HG02970 (cell line): ENCODE data around the gene SPATA2.
"Not testable (repeated sequence)": the region's sequence is repeated elsewhere in the genome, so short reads cannot be mapped to it uniquely, and the experiment has no call there.

Source experiments
- ATAC-seq: cut with Tn5 transposase; IDR thresholded peaks from one replicate; pipeline ENCODE4 v1.9.1; 2021; ENCODE audit warnings: mild to moderate bottlenecking, moderate library complexity, moderate number of reproducible peaks; ENCODE audit not compliant: unreplicated experiment, low FRiP score

The SPATA2 gene

GRCh38 chr20:49905415-49906091, 9.8 kb downstream of the SPATA2 start:
- no peak for ATAC-seq

GRCh38 chr20:49904440-49905214, 10.7 kb downstream of the SPATA2 start:
- ATAC-seq: no peak

- no peak for ATAC-seq
These were observed 13.7 kb downstream of the SPATA2 start for GRCh38 chr20:49901588-49901987.

GRCh38 chr20:49899541-49900383, 15.6 kb downstream of the SPATA2 start:
- ATAC-seq: no peak

DNA sequence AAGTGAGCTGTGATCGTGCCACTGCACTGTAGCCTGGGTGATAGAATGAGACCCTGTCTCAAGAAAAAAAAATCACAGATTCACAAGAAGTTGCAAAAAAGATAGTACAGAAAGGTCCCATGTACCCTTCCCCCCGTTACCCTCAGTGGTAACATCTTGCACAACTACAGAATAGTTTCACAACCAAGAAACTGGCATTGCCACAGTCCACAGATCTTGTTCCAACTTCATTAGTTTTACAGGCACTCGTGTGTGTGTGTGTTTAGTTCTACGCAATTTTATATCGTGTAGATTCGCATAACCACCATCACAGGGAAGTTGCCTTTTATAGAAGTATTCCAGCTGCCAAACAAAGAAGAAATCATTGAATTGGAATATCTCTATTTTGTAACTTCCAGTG, 19.1 kb downstream of the SPATA2 start:
- ATAC-seq: no peak

DNA sequence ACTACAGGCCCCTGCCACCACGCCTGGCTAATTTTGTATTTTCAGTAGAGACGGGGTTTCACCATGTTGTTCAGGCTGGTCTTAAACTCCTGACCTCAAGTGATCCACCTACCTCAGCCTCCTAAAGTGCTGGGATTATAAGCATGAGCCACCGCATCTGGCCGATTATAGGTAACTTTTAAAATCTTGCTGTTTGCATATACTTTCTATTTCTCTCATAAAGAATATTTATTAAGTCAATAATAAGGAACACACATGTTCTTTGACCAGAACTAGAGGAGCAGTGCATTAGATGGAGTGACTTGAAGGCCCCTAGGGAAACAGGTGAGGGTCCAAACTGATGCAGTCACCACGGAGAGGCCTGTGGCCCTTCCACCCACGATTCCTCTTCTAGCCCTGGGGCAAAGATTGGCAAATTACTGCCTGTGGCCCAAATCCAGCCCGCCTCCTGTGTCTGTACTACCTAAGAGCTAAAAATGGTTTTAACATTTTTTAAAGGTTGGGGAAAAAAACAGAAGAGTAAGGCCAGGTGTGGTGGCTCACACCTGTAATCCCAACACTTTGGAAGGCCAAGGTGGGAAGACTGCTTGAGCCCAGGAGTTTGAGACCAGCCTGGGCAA, 19.7 kb downstream of the SPATA2 start:
- not testable (repeated sequence) for ATAC-seq

- ATAC-seq: no peak
These were observed 21.3 kb downstream of the SPATA2 start for GRCh38 chr20:49894073-49894470.

DNA sequence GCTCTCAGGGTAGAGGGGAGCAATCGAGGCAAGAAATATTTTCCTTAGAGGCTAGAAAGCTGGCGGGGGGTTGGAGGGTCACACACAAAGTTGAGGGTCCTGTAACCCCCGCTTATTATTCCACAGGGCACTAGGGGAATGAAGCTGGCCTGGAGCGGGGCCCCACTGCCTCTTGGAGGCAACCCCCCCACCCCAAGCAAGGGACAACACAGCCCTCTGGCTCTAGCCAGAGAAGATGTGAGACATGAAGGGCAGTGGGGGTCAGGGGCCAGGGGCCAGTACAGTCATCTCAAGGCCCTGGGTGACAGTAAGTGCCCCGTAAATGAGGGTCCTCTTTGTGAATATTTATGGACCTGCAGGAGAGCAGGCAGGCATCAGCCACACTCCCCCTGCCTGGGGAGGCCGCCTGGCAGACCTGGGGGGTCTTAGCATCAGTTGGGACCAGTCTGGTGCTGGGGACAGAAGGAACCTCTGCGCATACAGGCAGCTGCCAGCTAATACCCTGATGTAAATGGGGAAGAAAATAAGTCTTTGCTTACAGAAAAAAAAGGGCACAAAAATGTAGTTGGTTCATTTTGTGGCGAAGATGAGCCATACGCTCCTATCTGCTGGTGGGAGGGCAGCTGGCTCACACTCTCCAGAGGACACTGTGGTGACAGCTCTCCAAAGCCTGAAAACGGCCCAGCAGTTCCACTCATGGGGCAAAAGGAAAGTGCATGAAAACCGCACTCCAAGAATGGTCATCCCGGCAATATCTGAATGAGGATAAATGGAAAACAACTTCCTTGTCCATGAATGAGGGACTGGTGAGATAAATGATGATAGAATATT, 21.9 kb downstream of the SPATA2 start:
- ATAC-seq: no peak

DNA sequence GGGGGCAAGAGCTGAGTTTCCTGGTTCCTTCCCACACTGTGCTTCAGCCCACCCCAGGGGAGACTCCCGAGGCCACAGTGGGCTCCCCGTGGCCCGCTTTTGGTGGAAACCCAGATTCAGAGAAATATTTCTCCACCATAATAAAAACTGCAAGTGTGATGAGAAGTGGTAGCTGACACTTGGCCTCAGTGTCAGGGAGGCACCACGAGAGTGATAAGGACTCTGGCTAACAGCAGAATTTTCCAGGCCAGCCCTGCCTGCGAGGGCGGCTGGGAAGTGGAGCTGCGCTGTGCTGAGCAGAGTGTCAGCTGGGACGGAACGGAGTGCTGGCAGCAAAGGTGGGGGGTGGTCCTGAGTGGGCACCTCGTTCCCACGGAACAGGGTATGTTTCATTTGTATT, 22.5 kb downstream of the SPATA2 start:
- ATAC-seq: no peak

- ATAC-seq: no peak
These were observed 23.1 kb downstream of the SPATA2 start for GRCh38 chr20:49892260-49892659.

DNA sequence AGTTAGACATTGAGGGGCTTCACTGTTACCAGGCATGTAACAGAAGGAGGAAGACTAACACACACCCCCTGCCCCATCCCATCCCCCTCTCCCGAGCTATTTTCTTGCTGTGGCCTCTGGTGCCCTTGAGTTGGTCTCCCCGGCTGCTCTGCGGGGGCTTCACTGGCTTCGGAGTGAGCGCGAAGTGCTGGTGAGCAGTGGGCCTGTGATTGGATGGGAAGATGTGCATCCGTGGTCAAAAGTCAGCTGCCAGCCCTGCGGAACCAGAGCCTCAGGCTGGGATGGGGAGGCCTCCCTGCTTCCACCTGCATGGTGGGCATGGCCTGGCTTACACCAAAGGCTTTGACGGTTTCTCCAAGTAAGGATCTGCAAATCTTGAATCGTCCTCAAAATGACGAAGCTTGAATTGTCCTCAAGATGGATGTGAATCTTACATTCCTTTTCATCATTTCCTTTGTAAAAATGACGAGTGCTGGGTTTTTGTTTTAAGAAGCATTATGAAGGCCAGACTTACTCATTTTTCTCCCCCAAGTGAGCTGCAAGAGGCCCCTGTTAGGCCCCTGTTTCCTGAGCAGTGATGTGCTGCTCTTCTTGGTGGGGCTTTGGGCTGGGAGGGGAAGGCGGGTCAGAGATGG, 23.7 kb downstream of the SPATA2 start:
- no peak for ATAC-seq

DNA sequence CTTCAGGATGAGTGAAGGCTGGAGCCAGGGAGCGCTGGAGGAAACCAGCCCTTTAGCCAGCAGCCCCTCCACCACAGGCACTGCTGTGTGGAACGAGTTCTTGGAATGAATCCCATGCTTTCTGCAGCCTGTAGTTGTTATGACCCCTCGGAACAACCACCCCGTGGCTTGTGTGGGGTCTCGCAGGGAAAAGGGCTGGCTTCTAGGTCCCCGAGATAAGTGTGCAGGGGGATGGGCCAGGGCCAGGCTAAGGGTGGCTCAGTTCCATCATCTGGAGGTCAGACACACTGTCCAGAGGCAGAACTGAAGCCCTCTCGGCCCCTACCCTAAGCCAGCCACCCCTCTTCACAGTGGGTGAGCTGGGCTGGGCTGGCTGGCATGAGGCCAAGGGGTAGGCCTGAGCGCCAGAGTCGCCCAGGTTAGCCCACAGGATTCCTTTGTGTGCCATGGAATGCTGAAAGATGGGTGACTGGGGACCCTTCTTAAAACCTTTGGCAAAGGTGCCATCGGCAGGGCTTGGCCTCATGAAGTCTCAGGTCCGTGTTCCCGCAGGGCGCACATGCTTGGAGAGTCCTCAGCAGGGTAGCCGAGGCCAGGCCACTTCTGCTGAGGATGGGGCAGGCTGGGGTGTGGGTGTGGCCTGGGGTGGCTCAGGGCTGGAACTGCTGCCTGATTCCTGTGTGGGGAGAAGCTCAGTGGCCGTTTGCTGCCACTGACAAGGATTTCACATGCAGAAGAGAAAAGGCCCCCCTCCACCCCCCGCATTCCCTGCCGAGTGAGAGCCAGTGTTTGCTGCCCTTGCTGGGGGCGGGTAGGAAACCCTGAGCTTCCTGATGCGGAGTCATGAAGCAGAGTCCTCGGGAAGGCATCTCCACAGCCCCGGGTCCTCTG, 24.6 kb downstream of the SPATA2 start:
- no peak for ATAC-seq

- no peak for ATAC-seq
These were observed 25.4 kb downstream of the SPATA2 start for GRCh38 chr20:49889935-49890333.

DNA sequence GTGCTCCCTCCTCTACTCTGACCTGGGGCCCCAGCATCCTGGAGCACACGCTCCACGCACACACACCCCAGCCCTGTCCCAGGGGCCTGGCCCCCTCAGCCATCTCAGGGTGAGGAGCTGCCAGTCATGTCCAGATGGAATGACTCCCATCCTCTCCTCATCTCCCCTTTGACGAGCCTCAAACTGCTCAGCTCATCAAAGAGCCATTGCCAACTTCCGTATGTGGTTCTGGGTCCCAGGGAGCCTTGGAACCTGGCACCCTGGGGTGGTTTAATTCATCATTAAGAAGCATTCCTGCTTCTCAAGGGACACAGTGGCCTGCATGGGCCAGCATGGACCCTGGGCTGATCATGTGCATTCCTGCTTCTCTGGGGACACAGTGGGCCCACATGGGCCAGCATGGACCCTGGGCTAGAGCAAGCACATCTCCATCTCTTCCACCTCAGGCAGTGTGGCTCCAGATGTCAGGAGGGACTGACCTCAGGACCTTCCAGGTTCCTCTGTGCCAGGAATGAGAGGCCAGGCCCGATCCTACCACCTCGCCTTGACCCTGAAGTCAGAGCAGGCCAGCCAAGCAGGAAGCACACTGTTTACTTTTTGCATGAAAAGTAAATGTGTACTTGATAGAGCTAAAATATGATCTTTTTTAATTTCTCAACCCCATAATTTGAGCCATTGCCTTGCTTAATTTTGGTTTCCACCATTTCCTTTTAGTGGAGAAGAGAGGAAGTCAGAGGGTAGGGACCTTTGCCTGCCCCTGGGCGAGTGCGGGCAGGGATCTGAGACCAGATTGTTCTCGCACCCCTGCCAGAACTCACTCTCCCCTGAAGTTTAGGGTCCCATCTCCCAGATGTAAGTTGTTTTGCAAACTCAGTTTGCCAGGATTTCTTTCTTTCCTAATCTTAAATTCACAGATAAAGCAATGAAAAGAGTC, 26.1 kb downstream of the SPATA2 start:
- no peak for ATAC-seq

GRCh38 chr20:49888212-49889000, 26.9 kb downstream of the SPATA2 start:
- no peak for ATAC-seq
